Gastroesophageal sphincter (tissue), 4 donors: ENCODE results near the gene MVD. TPM values are rescaled to one million over a fixed set of nuclear protein-coding genes. Genes with fewer than 3 reads are reported as not detected.

Experiments used
- ATAC-seq: fragments of 150-250 bp; one replicate; pipeline ENCODE4 v1.9.1; 2016; ENCODE audit warnings: mild to moderate bottlenecking, moderate library complexity
- H3K27ac ChIP-seq, 4 donors: fragments of 200-600 bp; sonication (generic) in 3 of 4; 1 replicate in 3 of 4; 2 replicates in 1 of 4; pipeline ENCODE4 v1.5.1; 2016 to 2019
- H3K27me3 ChIP-seq: fragments of 200-600 bp; sonication (generic); one replicate; pipeline ENCODE4 v1.5.1; 2019
- H3K36me3 ChIP-seq, 2 donors: fragments of 200-600 bp; sonication (generic); one replicate each; pipeline ENCODE4 v1.5.1; 2019; ENCODE audit warnings: control low read depth in 1 of 2
- H3K4me1 ChIP-seq, 3 donors: fragments of 200-600 bp; sonication (generic); 1 replicate in 2 of 3; 2 replicates in 1 of 3; pipeline ENCODE4 v1.5.1; 2016 to 2019; ENCODE audit warnings: control low read depth in 2 of 3
- H3K4me3 ChIP-seq, 2 donors: fragments of 200-600 bp; sonication (generic); one replicate each; pipeline ENCODE4 v1.5.1; 2019; ENCODE audit warnings: mild to moderate bottlenecking in 1 of 2, moderate library complexity in 1 of 2
- H3K9me3 ChIP-seq, 3 donors: fragments of 200-600 bp; sonication (generic); one replicate each; pipeline ENCODE4 v1.5.1; 2017 to 2019; ENCODE audit warnings: control low read depth in 2 of 3
- CTCF ChIP-seq, 4 experiments: fragments of 200-600 bp in 2 of 4; fragments of 450-650 bp in 2 of 4; sonication (generic) in 1 of 4; IDR thresholded peaks; one replicate each; pipeline ENCODE4 v1.5.1; 2017 to 2019; ENCODE audit warnings: antibody characterized with exemption in 4 of 4, mild to moderate bottlenecking in 2 of 4, moderate library complexity in 2 of 4
- EP300 ChIP-seq: sonication (generic); formaldehyde crosslinking; IDR thresholded peaks from one replicate; pipeline ENCODE4 v1.6.1; 2017; ENCODE audit warnings: antibody characterized with exemption, mild to moderate bottlenecking
- POLR2A ChIP-seq, 2 donors: fragments of 450-650 bp; IDR thresholded peaks; one replicate each; pipeline ENCODE4 v1.6.1; 2017; ENCODE audit warnings: antibody characterized with exemption in 2 of 2, mild to moderate bottlenecking in 2 of 2, moderate library complexity in 1 of 2
- POLR2AphosphoS5 ChIP-seq: sonication (generic); formaldehyde crosslinking; IDR thresholded peaks from one replicate; pipeline ENCODE4 v1.6.1; 2017; ENCODE audit warnings: antibody characterized with exemption
- WGBS, 2 donors: methylation state at CpG; one replicate each; pipeline ENCODE4 v1.1.5; 2018; ENCODE audit warnings: low coverage in 1 of 2; 5-methylcytosine and 5-hydroxymethylcytosine counted together
- total RNA-seq, 4 donors: library from RNA; depleted of rRNA; stranded (reverse); fragments of >200 nt; gene quantifications; one replicate each; pipeline ENCODE4 v1.1.0, GENCODE V29; 2016

Gene MVD
- total RNA-seq, 4 donors from 2014 or later = 21.3 to 30.3 (median 26.6) TPM

DNA sequence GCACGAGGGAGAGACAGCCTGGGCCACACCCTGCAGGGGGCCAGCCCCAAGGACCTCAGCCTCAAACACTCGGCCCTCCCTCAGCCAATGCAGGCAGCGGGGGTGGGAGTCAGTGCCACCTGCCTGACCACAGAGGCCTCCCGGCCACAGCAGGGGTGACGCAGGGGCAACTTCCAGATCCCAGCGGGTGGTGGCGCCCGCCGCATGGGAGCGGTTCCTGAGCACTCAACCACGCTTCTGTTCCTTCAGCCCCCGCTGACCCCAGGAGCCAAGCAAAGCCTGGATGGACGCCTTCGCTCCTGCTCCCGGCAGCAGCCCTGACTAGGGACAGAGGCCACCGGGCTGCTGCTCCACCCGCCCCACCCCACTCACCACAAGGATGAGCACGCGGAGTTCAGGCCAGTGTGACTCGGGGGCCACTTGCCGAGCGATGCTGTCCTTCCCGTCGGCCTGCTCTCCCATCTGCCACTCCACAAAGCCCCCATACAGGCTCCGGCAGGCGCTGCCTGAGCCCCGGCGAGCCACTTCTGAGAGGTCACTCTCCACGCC is 7.1 kb downstream of the MVD start:
- ATAC-seq = no peak
- H3K36me3 ChIP-seq = peaks cover 0 to 72% of the 10 kb centered on the region in 2 donors

DNA sequence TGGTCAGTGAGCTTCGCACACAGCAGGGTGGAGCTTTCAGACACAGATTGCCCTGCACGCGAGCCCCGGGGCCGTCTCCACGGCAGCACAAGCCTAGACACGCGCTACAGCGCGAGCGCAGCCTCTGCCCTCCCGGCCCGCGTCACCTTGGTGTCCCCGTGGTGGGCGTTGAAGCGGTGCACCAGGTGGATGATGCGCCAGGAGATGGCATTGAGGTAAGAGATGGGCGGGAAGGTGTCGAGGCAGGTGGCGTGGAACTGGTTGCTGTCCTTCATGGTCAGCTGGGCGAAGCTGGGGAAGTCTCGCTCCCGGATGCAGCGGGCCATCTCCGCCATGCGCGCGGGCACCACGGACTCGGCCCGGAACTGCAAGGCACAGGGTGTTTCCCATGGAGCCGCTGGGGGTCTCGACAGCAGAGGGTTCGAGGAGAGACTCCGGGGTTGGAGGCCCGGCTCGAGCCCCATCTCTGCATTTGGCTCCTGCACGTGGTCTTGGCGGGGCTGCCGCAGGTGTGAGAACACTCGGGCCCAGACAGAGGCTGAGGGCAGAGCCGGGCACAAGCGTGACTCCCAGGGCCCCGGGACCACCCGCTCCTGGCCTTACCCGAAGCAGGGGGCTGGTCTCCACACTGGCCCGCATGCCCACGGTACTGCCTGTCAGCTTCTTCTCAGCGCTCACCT is 7.7 kb downstream of the MVD start:
- no peak for TF ChIP-seq POLR2AphosphoS5
- TF ChIP-seq CTCF (IDR thresholded peaks at IDR 0.05) = no peak
- no peak for TF ChIP-seq POLR2A (IDR thresholded peaks at IDR 0.05)
- TF ChIP-seq EP300 = no peak
- 94% methylated on average over 31 of the region's 50 CpGs; no CpG with 5 or more reads in 1 of the 2 donors for WGBS, 2 donors
- ATAC-seq = no peak
- Histone ChIP-seq H3K4me3 (no peak overlapping the region), H3K9me3 (no peaks in the 10 kb centered on the region), H3K36me3 (peaks cover 0 to 72% of the 10 kb centered on the region in 2 donors), H3K4me1 (peaks cover 0 to 18% (median 9%) of the 10 kb centered on the region in 3 donors), H3K27me3 (peaks cover 29% of the 10 kb centered on the region), H3K27ac (no peak overlapping the region)

More for the DNA sequence above, 7.1 kb downstream of the MVD start:
- H3K4me1 ChIP-seq = peaks cover 0 to 12% (median 9%) of the 10 kb centered on the region in 3 donors
- no peaks in the 10 kb centered on the region for H3K9me3 ChIP-seq
- H3K4me3 ChIP-seq = no peak overlapping the region
- H3K27ac ChIP-seq = no peak overlapping the region
- WGBS, 2 donors = 80% methylated on average over 7 of the region's 29 CpGs; no CpG with 5 or more reads in 1 of the 2 donors
- TF ChIP-seq POLR2A (IDR thresholded peaks at IDR 0.05) = no peak
- no peak for TF ChIP-seq EP300
- TF ChIP-seq CTCF (IDR thresholded peaks at IDR 0.05) = no peak
- no peak for TF ChIP-seq POLR2AphosphoS5
- H3K27me3 ChIP-seq = peaks cover 23% of the 10 kb centered on the region

GRCh38 chr16:88654363-88655052 is 8.4 kb downstream of the MVD start:
- no peaks in the 10 kb centered on the region for H3K9me3 ChIP-seq
- peaks cover 0 to 72% of the 10 kb centered on the region in 2 donors for H3K36me3 ChIP-seq
- ATAC-seq = no peak
- no peak overlapping the region for H3K4me3 ChIP-seq
- H3K27ac ChIP-seq = no peak overlapping the region
- TF ChIP-seq CTCF (IDR thresholded peaks at IDR 0.05) = no peak
- no peak for TF ChIP-seq EP300
- no peak for TF ChIP-seq POLR2AphosphoS5
- no peak for TF ChIP-seq POLR2A (IDR thresholded peaks at IDR 0.05)
- H3K27me3 ChIP-seq = peaks cover 29% of the 10 kb centered on the region
- 88 to 95% methylated on average over 4 to 17 of the region's 28 CpGs for WGBS, 2 donors
- H3K4me1 ChIP-seq = peaks cover 0 to 25% (median 9%) of the 10 kb centered on the region in 3 donors

- no peak for ATAC-seq
- Histone ChIP-seq H3K4me1 (peaks cover 0 to 29% (median 9%) of the 10 kb centered on the region in 3 donors), H3K36me3 (peaks cover 0 to 72% of the 10 kb centered on the region in 2 donors), H3K4me3 (no peak overlapping the region), H3K27ac (no peak overlapping the region), H3K27me3 (peaks cover 29% of the 10 kb centered on the region), H3K9me3 (no peaks in the 10 kb centered on the region)
- TF ChIP-seq POLR2A (IDR thresholded peaks at IDR 0.05) = no peak
- TF ChIP-seq POLR2AphosphoS5 = no peak
- no peak for TF ChIP-seq CTCF (IDR thresholded peaks at IDR 0.05)
- TF ChIP-seq EP300 = no peak
- 79 to 90% methylated on average over 4 to 13 of the region's 32 CpGs for WGBS, 2 donors
These were observed 9.1 kb downstream of the MVD start for GRCh38 chr16:88653596-88654362.
